ENCODE data around the gene GOPC. TPM values are rescaled to one million over a fixed set of nuclear protein-coding genes. Genes with fewer than 3 reads are reported as not detected.

The GOPC gene
- total RNA-seq, 2 experiments from 2014 or later, result 20.1 to 29.1 TPM

DNA sequence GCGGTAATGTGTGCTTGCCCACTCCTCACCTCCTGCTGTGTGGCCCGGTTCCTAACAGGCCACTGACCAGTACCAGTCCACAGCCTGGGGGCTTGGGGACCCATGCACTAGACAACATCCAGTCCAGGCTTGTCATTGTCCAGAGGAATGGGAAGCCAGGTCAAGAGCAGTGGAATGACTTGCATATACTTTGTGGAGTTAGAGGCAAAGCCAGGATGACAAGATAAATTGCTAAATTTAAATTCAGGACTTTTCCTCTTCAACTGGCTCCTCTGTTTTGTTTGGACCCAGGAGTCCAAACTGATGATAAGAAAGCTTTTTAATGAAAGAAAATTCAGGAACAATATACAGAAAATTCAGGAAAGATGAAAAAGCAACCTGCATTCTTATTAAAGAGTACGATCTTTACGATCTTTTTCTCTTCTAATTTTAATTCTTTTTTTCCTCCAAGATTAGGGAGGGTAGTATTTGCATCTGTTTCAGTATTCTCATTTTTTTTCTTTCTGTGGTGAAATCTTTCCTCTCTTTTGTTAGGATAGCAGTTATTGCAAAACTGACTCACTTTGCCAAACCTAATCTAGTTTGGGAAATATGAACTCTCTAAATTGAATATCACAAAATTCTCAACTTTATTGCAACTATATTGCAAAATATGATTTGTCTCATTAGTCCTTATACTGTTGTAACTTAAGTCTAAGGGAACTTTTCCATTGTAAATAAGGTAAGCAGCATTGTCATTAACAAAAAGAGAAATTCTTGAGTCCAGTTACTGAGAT, 71.7 kb downstream of the GOPC start:
- no TSS peak for BruUV-seq (replicated peaks)
- no peak for DNase-seq (ENCODE audit: low spot score)
- no peaks in the 10 kb centered on the region for H4K20me1 ChIP-seq (ENCODE audit: insufficient read depth, low read length)
- no peaks in the 10 kb centered on the region for H3K9me3 ChIP-seq (ENCODE audit: low read length)
- no peaks in the 10 kb centered on the region for H3K79me2 ChIP-seq (ENCODE audit: insufficient read depth, low read depth, low read length)
- no peaks in the 10 kb centered on the region for H3K9me2 ChIP-seq (ENCODE audit: insufficient read depth, low read length)
- H3K4me3 ChIP-seq (ENCODE audit: low read depth, low read length, poor library complexity, severe bottlenecking), result no peak overlapping the region
- no peak overlapping the region for H3K27ac ChIP-seq (ENCODE audit: low read depth, low read length, poor library complexity, severe bottlenecking)
- H3K4me1 ChIP-seq (ENCODE audit: insufficient read depth, low read length, poor library complexity, severe bottlenecking), result no peaks in the 10 kb centered on the region
- ChIA-PET POLR2A (interaction anchor here (1.0 kb wide), 1 partner anchor 8 kb away, joined by 3 read pairs; no protein-coding TSS in a partner anchor), CTCF (ENCODE audit: unreplicated experiment) (no interaction called here)
- H2AFZ ChIP-seq (ENCODE audit: low read length), result no peak overlapping the region
- no peak for TF ChIP-seq EZH2phosphoT487 (IDR thresholded peaks at IDR 0.05; ENCODE audit: borderline replicate concordance, low read depth, low read length)
- TF ChIP-seq, protein P1, sequence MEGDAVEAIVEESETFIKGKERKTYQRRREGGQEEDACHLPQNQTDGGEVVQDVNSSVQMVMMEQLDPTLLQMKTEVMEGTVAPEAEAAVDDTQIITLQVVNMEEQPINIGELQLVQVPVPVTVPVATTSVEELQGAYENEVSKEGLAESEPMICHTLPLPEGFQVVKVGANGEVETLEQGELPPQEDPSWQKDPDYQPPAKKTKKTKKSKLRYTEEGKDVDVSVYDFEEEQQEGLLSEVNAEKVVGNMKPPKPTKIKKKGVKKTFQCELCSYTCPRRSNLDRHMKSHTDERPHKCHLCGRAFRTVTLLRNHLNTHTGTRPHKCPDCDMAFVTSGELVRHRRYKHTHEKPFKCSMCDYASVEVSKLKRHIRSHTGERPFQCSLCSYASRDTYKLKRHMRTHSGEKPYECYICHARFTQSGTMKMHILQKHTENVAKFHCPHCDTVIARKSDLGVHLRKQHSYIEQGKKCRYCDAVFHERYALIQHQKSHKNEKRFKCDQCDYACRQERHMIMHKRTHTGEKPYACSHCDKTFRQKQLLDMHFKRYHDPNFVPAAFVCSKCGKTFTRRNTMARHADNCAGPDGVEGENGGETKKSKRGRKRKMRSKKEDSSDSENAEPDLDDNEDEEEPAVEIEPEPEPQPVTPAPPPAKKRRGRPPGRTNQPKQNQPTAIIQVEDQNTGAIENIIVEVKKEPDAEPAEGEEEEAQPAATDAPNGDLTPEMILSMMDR (conservative IDR thresholded peaks at IDR 0.05; ENCODE audit: low read length), result no peak
- H3K4me2 ChIP-seq (ENCODE audit: low read length), result no peak overlapping the region
- intact Hi-C loops (cut with micrococcal nuclease; ENCODE audit: unreplicated experiment), result no loop called here
- no peaks in the 10 kb centered on the region for H3K36me3 ChIP-seq (ENCODE audit: insufficient read depth, low read length)

DNA sequence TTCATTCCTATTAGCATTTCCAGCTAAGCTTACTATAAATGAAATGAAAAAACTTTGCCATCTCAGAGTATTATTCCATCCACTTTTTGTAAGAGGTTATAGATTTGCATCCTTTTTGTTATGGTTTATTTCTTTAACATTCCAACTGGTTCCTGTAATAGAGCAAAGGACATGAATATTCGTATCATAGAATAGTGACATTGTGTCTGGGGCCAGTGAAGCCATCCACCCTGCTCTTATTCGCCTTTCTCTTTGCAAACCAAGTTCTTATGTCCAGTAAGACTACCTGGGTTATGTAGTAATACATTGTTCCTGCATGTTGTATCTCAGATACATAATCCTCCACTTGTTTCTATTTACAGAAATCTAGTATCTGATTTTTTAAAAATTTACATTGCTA, 76.7 kb downstream of the GOPC start:
- no peak for TF ChIP-seq EZH2phosphoT487 (IDR thresholded peaks at IDR 0.05; ENCODE audit: borderline replicate concordance, low read depth, low read length)
- H3K4me2 ChIP-seq (ENCODE audit: low read length), result no peak overlapping the region
- ChIA-PET CTCF (ENCODE audit: unreplicated experiment) (no interaction called here), POLR2A (interaction anchor here (0.6 kb wide), 1 partner anchor 170 kb away, joined by 3 read pairs; no protein-coding TSS in a partner anchor)
- no peaks in the 10 kb centered on the region for H3K9me2 ChIP-seq (ENCODE audit: insufficient read depth, low read length)
- H3K4me1 ChIP-seq (ENCODE audit: insufficient read depth, low read length, poor library complexity, severe bottlenecking), result no peaks in the 10 kb centered on the region
- no TSS peak for BruUV-seq (replicated peaks)
- H4K20me1 ChIP-seq (ENCODE audit: insufficient read depth, low read length), result no peaks in the 10 kb centered on the region
- no peak overlapping the region for H3K4me3 ChIP-seq (ENCODE audit: low read depth, low read length, poor library complexity, severe bottlenecking)
- no peak overlapping the region for H2AFZ ChIP-seq (ENCODE audit: low read length)
- no peak overlapping the region for H3K27ac ChIP-seq (ENCODE audit: low read depth, low read length, poor library complexity, severe bottlenecking)
- H3K36me3 ChIP-seq (ENCODE audit: insufficient read depth, low read length), result no peaks in the 10 kb centered on the region
- no peaks in the 10 kb centered on the region for H3K79me2 ChIP-seq (ENCODE audit: insufficient read depth, low read depth, low read length)
- intact Hi-C loops (cut with micrococcal nuclease; ENCODE audit: unreplicated experiment), result no loop called here
- H3K9me3 ChIP-seq (ENCODE audit: low read length), result no peaks in the 10 kb centered on the region
- DNase-seq (ENCODE audit: low spot score), result no peak

DNA sequence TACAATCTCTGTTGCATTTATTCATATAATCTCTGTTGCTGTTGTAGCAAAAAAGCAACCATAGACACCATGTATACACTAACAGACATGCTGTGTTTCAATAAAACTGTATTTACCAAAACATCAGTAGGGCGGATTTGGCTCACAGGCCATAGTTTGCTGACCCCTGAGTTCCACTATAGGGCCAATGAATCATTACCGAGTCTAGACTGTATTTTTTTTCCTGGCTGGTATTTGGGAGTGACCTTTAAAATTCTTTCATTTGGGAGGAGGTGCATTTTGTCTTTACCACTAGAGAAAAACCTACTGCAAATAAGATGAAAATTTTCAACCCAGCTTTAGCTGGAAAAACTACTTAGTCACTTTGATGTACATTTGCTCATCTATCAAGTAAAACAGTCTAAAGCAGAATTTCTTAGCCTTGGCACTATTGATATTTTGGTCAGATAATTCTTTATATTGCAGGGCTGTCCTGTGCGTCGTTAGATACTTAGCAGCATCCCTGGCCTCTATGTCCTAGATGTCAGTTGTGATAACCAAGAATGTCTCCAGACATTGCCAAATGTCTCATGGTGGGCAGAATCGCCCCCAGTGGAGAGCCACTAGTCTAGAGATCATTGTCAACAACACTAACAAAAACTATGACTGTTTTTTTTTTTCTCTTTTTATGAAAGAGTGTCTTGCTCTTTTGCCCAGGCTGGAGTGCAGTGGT, 80.4 kb downstream of the GOPC start:
- Histone ChIP-seq H3K4me3 (ENCODE audit: low read depth, low read length, poor library complexity, severe bottlenecking) (no peak overlapping the region), H2AFZ (ENCODE audit: low read length) (no peak overlapping the region), H3K4me1 (ENCODE audit: insufficient read depth, low read length, poor library complexity, severe bottlenecking) (no peaks in the 10 kb centered on the region), H3K36me3 (ENCODE audit: insufficient read depth, low read length) (no peaks in the 10 kb centered on the region), H3K9me2 (ENCODE audit: insufficient read depth, low read length) (no peaks in the 10 kb centered on the region), H3K4me2 (ENCODE audit: low read length) (no peak overlapping the region), H4K20me1 (ENCODE audit: insufficient read depth, low read length) (no peaks in the 10 kb centered on the region), H3K79me2 (ENCODE audit: insufficient read depth, low read depth, low read length) (no peaks in the 10 kb centered on the region), H3K27ac (ENCODE audit: low read depth, low read length, poor library complexity, severe bottlenecking) (no peak overlapping the region), H3K9me3 (ENCODE audit: low read length) (no peaks in the 10 kb centered on the region)
- intact Hi-C loops (cut with micrococcal nuclease; ENCODE audit: unreplicated experiment), result no loop called here
- DNase-seq (ENCODE audit: low spot score), result no peak
- POLR2A ChIA-PET, result interaction anchor here (0.6 to 0.9 kb wide), 3 partner anchors 9 to 32 kb away, joined by 3 read pairs; no protein-coding TSS in a partner anchor
- TF ChIP-seq, protein P1 (conservative IDR thresholded peaks at IDR 0.05; ENCODE audit: low read length), result no peak
- TF ChIP-seq EZH2phosphoT487 (IDR thresholded peaks at IDR 0.05; ENCODE audit: borderline replicate concordance, low read depth, low read length), result no peak
- no TSS peak for BruUV-seq (replicated peaks)
- CTCF ChIA-PET (ENCODE audit: unreplicated experiment), result no interaction called here
